Fibroblast of skin of back (primary cell): ENCODE measurements around the gene ATF4.
"Not testable (repeated sequence)": the region's sequence is repeated elsewhere in the genome, so short reads cannot be mapped to it uniquely, and the experiment has no call there.

ENCODE experiments used
- DNase-seq: peaks from one replicate; pipeline ENCODE4 v3.0.0-alpha.2; 2013

The ATF4 gene

GRCh38 chr22:39511226-39511625 lies 9.1 kb upstream of the ATF4 start:
- no peak for DNase-seq

GRCh38 chr22:39512026-39512425 lies 8.3 kb upstream of the ATF4 start:
- DNase-seq, result no peak

GRCh38 chr22:39513791-39514190 lies 6.6 kb upstream of the ATF4 start:
- no peak for DNase-seq

- DNase-seq, result no peak
Measured at GRCh38 chr22:39514373-39514973, 5.9 kb upstream of the ATF4 start.

- no peak for DNase-seq
Measured at GRCh38 chr22:39515266-39516050, 4.9 kb upstream of the ATF4 start.

- DNase-seq, result no peak
Measured at GRCh38 chr22:39517470-39517869, 2.9 kb upstream of the ATF4 start.

- DNase-seq, result peak; percentile 51
Measured at GRCh38 chr22:39518144-39518786, 2.1 kb upstream of the ATF4 start.

- DNase-seq, result peak; percentile 46
Measured at GRCh38 chr22:39518996-39519680, 1.2 kb upstream of the ATF4 start.

GRCh38 chr22:39519681-39520225 lies 609 bp upstream of the ATF4 start:
- peak; percentile 99 for DNase-seq

GRCh38 chr22:39521106-39521885 lies 934 bp downstream of the ATF4 start:
- DNase-seq, result not testable (repeated sequence)

GRCh38 chr22:39522091-39522490 lies 1.7 kb downstream of the ATF4 start:
- DNase-seq, result not testable (repeated sequence)

- peak; percentile 66 for DNase-seq
Measured at GRCh38 chr22:39522567-39523300, 2.4 kb downstream of the ATF4 start.

GRCh38 chr22:39524089-39524752 lies 3.9 kb downstream of the ATF4 start:
- DNase-seq, result no peak

GRCh38 chr22:39524753-39525657 lies 4.6 kb downstream of the ATF4 start:
- DNase-seq, result no peak

GRCh38 chr22:39525658-39525975 lies 5.3 kb downstream of the ATF4 start:
- DNase-seq, result no peak

GRCh38 chr22:39526736-39527171 lies 6.4 kb downstream of the ATF4 start:
- no peak for DNase-seq

- no peak for DNase-seq
Measured at GRCh38 chr22:39527481-39527961, 7.2 kb downstream of the ATF4 start.

GRCh38 chr22:39528080-39528661 lies 7.8 kb downstream of the ATF4 start:
- no peak for DNase-seq
